SK-N-SH (cell line): ENCODE data around the gene NR6A1. TPM values are rescaled to one million over a fixed set of nuclear protein-coding genes. Genes with fewer than 3 reads are reported as not detected.

Experiments used
- CTCF ChIA-PET: fragments of 300-600, 350-600 bp; formaldehyde crosslinking; extraction: SDS; loops from one replicate; lab custom pipeline; 2021; lab: Yijun Ruan, JAX
- POLR2A ChIA-PET: fragments of 350-600 bp; sonication (Branson Sonifier 250); formaldehyde crosslinking; extraction: SDS; loops from one replicate; lab custom pipeline; 2020; ENCODE audit warnings: antibody characterized with exemption, inconsistent platforms; lab: Yijun Ruan, JAX
- DNase-seq: peaks from one replicate; pipeline ENCODE4 v3.0.0; 2012
- H2AFZ ChIP-seq: fragments of 200-600 bp; sonication (generic); 2 replicates; pipeline ENCODE4 v1.8.1; 2016; ENCODE audit warnings: antibody characterized with exemption, mild to moderate bottlenecking, low read depth
- H3F3A ChIP-seq: fragments of 200-600 bp; sonication (generic); replicated peaks from 2 replicates; pipeline ENCODE3; 2016; ENCODE audit warnings: antibody characterized with exemption, mild to moderate bottlenecking; ENCODE audit not compliant: insufficient read depth
- H3K27ac ChIP-seq, 2 experiments: fragments of 200-500 bp in 1 of 2; fragments of 200-600 bp in 1 of 2; sonication (Bioruptor generic) in 1 of 2; sonication (generic), shearing (Covaris generic) in 1 of 2; 2 replicates each; pipeline versions ENCODE4 v1.5.1 to v1.6.1; 2014 to 2016; ENCODE audit warnings: low read depth in 2 of 2, inconsistent platforms in 1 of 2, low read length in 1 of 2, mild to moderate bottlenecking in 1 of 2, mixed read lengths in 1 of 2
- H3K27me3 ChIP-seq: fragments of 200-600 bp; sonication (generic), shearing (Covaris generic); 2 replicates; pipeline ENCODE4 v1.6.1; 2016; ENCODE audit warnings: mixed run types; ENCODE audit not compliant: insufficient read depth
- H3K36me3 ChIP-seq, 2 experiments: fragments of 200-500 bp in 1 of 2; fragments of 200-600 bp in 1 of 2; sonication (Bioruptor generic) in 1 of 2; sonication (generic) in 1 of 2; replicated peaks in 1 of 2; 2 replicates each; pipeline versions ENCODE3 to v1.5.1; 2014 to 2016; ENCODE audit warnings: low read length in 1 of 2, mild to moderate bottlenecking in 1 of 2; ENCODE audit not compliant: insufficient read depth in 2 of 2, control insufficient read depth in 1 of 2
- H3K4me1 ChIP-seq, 2 experiments: fragments of 200-500 bp in 1 of 2; fragments of 200-600 bp in 1 of 2; sonication (Bioruptor generic) in 1 of 2; sonication (generic), shearing (Covaris generic) in 1 of 2; 2 replicates each; pipeline versions ENCODE4 v1.5.1 to v1.6.1; 2014 to 2016; ENCODE audit warnings: low read depth in 1 of 2, low read length in 1 of 2, mixed run types in 1 of 2; ENCODE audit not compliant: insufficient read depth in 2 of 2, control insufficient read depth in 1 of 2
- H3K4me2 ChIP-seq: fragments of 200-600 bp; sonication (generic), shearing (Covaris generic); 2 replicates; pipeline ENCODE4 v1.6.1; 2017; ENCODE audit warnings: mixed run types
- H3K4me3 ChIP-seq, 2 experiments: fragments of 200-500 bp in 1 of 2; fragments of 200-600 bp in 1 of 2; sonication (Bioruptor generic) in 1 of 2; sonication (generic), shearing (Covaris generic) in 1 of 2; 2 replicates each; pipeline versions ENCODE4 v1.5.1 to v1.8.1; 2014 to 2016; ENCODE audit warnings: low read depth in 2 of 2, inconsistent platforms in 1 of 2, low read length in 1 of 2, mild to moderate bottlenecking in 1 of 2, mixed read lengths in 1 of 2, moderate library complexity in 1 of 2
- H3K79me2 ChIP-seq: fragments of 200-600 bp; sonication (generic); 2 replicates; pipeline ENCODE4 v1.8.1; 2017; ENCODE audit warnings: mild to moderate bottlenecking; ENCODE audit not compliant: insufficient read depth
- H3K9ac ChIP-seq: fragments of 200-600 bp; sonication (generic); 2 replicates; pipeline ENCODE4 v1.6.1; 2017; ENCODE audit warnings: mixed run types
- H3K9me2 ChIP-seq: fragments of 200-600 bp; sonication (generic); 2 replicates; pipeline ENCODE4 v1.6.1; 2017; ENCODE audit warnings: mixed run types
- H3K9me3 ChIP-seq: fragments of 200-600 bp; sonication (generic); 2 replicates; pipeline ENCODE4 v1.6.1; 2017; ENCODE audit warnings: mixed run types, mild to moderate bottlenecking, moderate library complexity
- H4K20me1 ChIP-seq: fragments of 200-600 bp; sonication (generic); 2 replicates; pipeline ENCODE4 v1.6.1; 2017; ENCODE audit warnings: mild to moderate bottlenecking, mixed run types; ENCODE audit not compliant: insufficient read depth
- ELF1 ChIP-seq: IDR thresholded peaks from 2 replicates; pipeline ENCODE4 v1.4.0; 2012
- EZH2phosphoT487 ChIP-seq: fragments of 200-600 bp; sonication (generic); IDR thresholded peaks from 2 replicates; pipeline ENCODE4 v1.6.1; 2017; ENCODE audit warnings: low read depth, mixed run types, mild to moderate bottlenecking, antibody characterized with exemption, moderate library complexity, borderline replicate concordance
- FOSL2 ChIP-seq: IDR thresholded peaks from 2 replicates; pipeline ENCODE4 v1.4.0; 2012; ENCODE audit warnings: low read depth, mild to moderate bottlenecking, moderate library complexity, borderline replicate concordance
- FOXJ3 ChIP-seq: sonication (generic); formaldehyde crosslinking; IDR thresholded peaks from 2 replicates; pipeline ENCODE4 v1.5.1; 2020; ENCODE audit warnings: mild to moderate bottlenecking, missing genetic modification reagents
- FOXM1 ChIP-seq: IDR thresholded peaks from 2 replicates; pipeline ENCODE4 v1.4.0; 2012; ENCODE audit warnings: low read depth, mild to moderate bottlenecking
- JUND ChIP-seq: IDR thresholded peaks from 2 replicates; pipeline ENCODE4 v1.4.0; 2012
- MAX ChIP-seq: IDR thresholded peaks from 2 replicates; pipeline ENCODE4 v1.4.0; 2012; ENCODE audit warnings: low read depth
- MXI1 ChIP-seq: IDR thresholded peaks from 2 replicates; pipeline ENCODE4 v1.6.1; 2012; ENCODE audit warnings: mild to moderate bottlenecking, low read depth, low read length, improper control_type of control experiment
- PBX3 ChIP-seq: IDR thresholded peaks from 2 replicates; pipeline ENCODE4; 2012
- POLR2AphosphoS5 ChIP-seq: IDR thresholded peaks from 2 replicates; pipeline ENCODE4 v1.6.1; 2012; ENCODE audit warnings: low read depth, low read length
- RFX5 ChIP-seq: IDR thresholded peaks from 2 replicates; pipeline ENCODE4 v1.6.1; 2012; ENCODE audit warnings: mild to moderate bottlenecking, improper control_type of control experiment, low read length
- RXRA ChIP-seq: IDR thresholded peaks from 2 replicates; pipeline ENCODE4 v1.4.0; 2012; ENCODE audit warnings: low read depth, mild to moderate bottlenecking, borderline replicate concordance
- SIN3A ChIP-seq: IDR thresholded peaks from 2 replicates; pipeline ENCODE4 v1.6.1; 2012; ENCODE audit warnings: low read depth, mild to moderate bottlenecking, low read length, moderate library complexity, borderline replicate concordance
- SMC3 ChIP-seq: IDR thresholded peaks from 2 replicates; pipeline ENCODE4 v1.6.1; 2012; ENCODE audit warnings: low read depth, low read length, improper control_type of control experiment
- TCF12 ChIP-seq: IDR thresholded peaks from 2 replicates; pipeline ENCODE4 v1.4.0; 2012
- TEAD4 ChIP-seq: IDR thresholded peaks from 2 replicates; pipeline ENCODE4 v1.4.0; 2012; ENCODE audit warnings: mild to moderate bottlenecking, borderline replicate concordance; ENCODE audit not compliant: insufficient read depth
- USF1 ChIP-seq: IDR thresholded peaks from 2 replicates; pipeline ENCODE4 v1.4.0; 2012; ENCODE audit warnings: low read depth, borderline replicate concordance
- ZBTB33 ChIP-seq: IDR thresholded peaks from 2 replicates; pipeline ENCODE4 v1.4.0; 2012; ENCODE audit warnings: low read depth, borderline replicate concordance
- WGBS: methylation state at CpG from one replicate; pipeline ENCODE4 v1.1.6; 2017; ENCODE audit warnings: low lambda C conversion rate; 5-methylcytosine and 5-hydroxymethylcytosine counted together
- polyA plus RNA-seq, 3 experiments: library from polyadenylated mRNA; depleted of rRNA; stranded (reverse); fragments of >200 nt; gene quantifications; 2 replicates each; pipeline ENCODE4 v1.2.3, GENCODE V29; 2012

NR6A1 gene
- polyA plus RNA-seq, 1 of the 3 experiments (the other 2 are of a cell fraction) = 1.2 TPM

GRCh38 chr9:124482431-124483031 lies 288.6 kb downstream of the NR6A1 start:
- H3K79me2 ChIP-seq = no peaks in the 10 kb centered on the region
- no peak overlapping the region for H3K4me3 ChIP-seq
- H3K27me3 ChIP-seq = no peaks in the 10 kb centered on the region; the same call in 1 of the 2 replicates
- 69% methylated on average over 8 of the region's 26 CpGs for WGBS
- no peaks in the 10 kb centered on the region for H3K9me2 ChIP-seq
- ChIA-PET CTCF (interaction anchor here (1.0 kb wide), 1 partner anchor 64 kb away, joined by 3 read pairs; no protein-coding TSS in a partner anchor), POLR2A (no interaction called here)
- no peaks in the 10 kb centered on the region for H3F3A ChIP-seq
- H3K27ac ChIP-seq = no peak overlapping the region
- H2AFZ ChIP-seq = no peak overlapping the region
- TF ChIP-seq TCF12 = no peak
- no peak for TF ChIP-seq FOSL2
- TF ChIP-seq PBX3 = no peak
- TF ChIP-seq ZBTB33 = no peak
- TF ChIP-seq USF1 = no peak
- no peak for TF ChIP-seq POLR2AphosphoS5
- TF ChIP-seq RXRA = no peak
- no peak for TF ChIP-seq RFX5
- no peak for TF ChIP-seq TEAD4
- no peak for TF ChIP-seq MXI1
- H3K4me1 ChIP-seq = peaks cover 0 to 4% of the 10 kb centered on the region in 2 experiments; a peak in 1 of 4 replicates
- no peaks in the 10 kb centered on the region for H4K20me1 ChIP-seq
- H3K9ac ChIP-seq = no peak overlapping the region
- DNase-seq = peak; percentile 78
- no peaks in the 10 kb centered on the region for H3K9me3 ChIP-seq
- no peak overlapping the region for H3K4me2 ChIP-seq
- no peaks in the 10 kb centered on the region for H3K36me3 ChIP-seq

GRCh38 chr9:124481115-124481514 lies 290.0 kb downstream of the NR6A1 start:
- 87% methylated on average over 17 of the region's 17 CpGs for WGBS
- Histone ChIP-seq H2AFZ (no peak overlapping the region), H3K4me3 (no peak overlapping the region), H3K4me2 (no peak overlapping the region), H3K9me2 (no peaks in the 10 kb centered on the region), H3F3A (no peaks in the 10 kb centered on the region), H3K27ac (no peak overlapping the region), H4K20me1 (no peaks in the 10 kb centered on the region), H3K79me2 (no peaks in the 10 kb centered on the region), H3K36me3 (no peaks in the 10 kb centered on the region), H3K9ac (no peak overlapping the region), H3K27me3 (no peaks in the 10 kb centered on the region; the same call in 1 of the 2 replicates), H3K4me1 (peaks cover 0 to 10% of the 10 kb centered on the region in 2 experiments; a peak in 1 of 4 replicates), H3K9me3 (no peaks in the 10 kb centered on the region)
- ChIA-PET POLR2A (no interaction called here), CTCF (interaction anchor here (0.9 to 2.0 kb wide), 4 partner anchors 11 to 63 kb away, joined by 3 to 4 read pairs (median 4); no protein-coding TSS in a partner anchor)
- DNase-seq = no peak
- TF ChIP-seq MAX (no peak), RXRA (no peak), TCF12 (no peak), SIN3A (no peak), SMC3 (no peak), MXI1 (no peak), FOSL2 (no peak), ELF1 (no peak), FOXJ3 (CRISPR knock-in tag) (no peak), JUND (no peak), FOXM1 (no peak), EZH2phosphoT487 (no peak), RFX5 (no peak), TEAD4 (no peak), USF1 (no peak)
